K562 (cell line): ENCODE data around the gene ABCG1. TPM values are rescaled to one million over a fixed set of nuclear protein-coding genes. Genes with fewer than 3 reads are reported as not detected.

Source experiments
- ATAC-seq: fragments of 200-7000 bp; cut with Tn5 transposase; 3 replicates; pipeline ENCODE4 v1.9.1; 2020; ENCODE audit warnings: moderate library complexity
- BruUV-seq: library from RNA; stranded (reverse); fragments of 400-500 nt; replicated peaks from 2 replicates; lab custom pipeline; 2021; lab: Mats Ljungman, UMichigan
- CTCF ChIA-PET: fragments of 300-600 bp; formaldehyde crosslinking; extraction: SDS; loops from one replicate; lab custom pipeline; 2021; ENCODE audit warnings: low intra/inter-chr PET ratio; lab: Yijun Ruan, JAX
- POLR2A ChIA-PET: fragments of 300-600, 350-650 bp; sonication (Branson Sonifier 250); formaldehyde crosslinking; extraction: SDS; loops from one replicate; lab custom pipeline; 2021; ENCODE audit warnings: antibody characterized with exemption, inconsistent platforms; lab: Yijun Ruan, JAX
- DNase-seq, 4 experiments: peaks; one replicate each; pipeline versions ENCODE4 v3.0.0 to v3.0.0-alpha.2; 2011 to 2018; ENCODE audit warnings: low spot score in 3 of 4, mixed read lengths in 3 of 4; ENCODE audit errors: extremely low read depth in 1 of 4
- FAIRE-seq: peaks from 2 replicates; lab custom pipeline; 2011; peaks lifted over from hg19 to GRCh38; lab: Jason Lieb, UNC
- H2AFZ ChIP-seq: 2 replicates; pipeline ENCODE4 v1.6.0; 2011; ENCODE audit warnings: low read depth, low read length, control low read depth, inconsistent platforms
- H3K27ac ChIP-seq: fragments of 200-600 bp; 3 replicates; pipeline ENCODE4 v1.8.0; 2011; ENCODE audit warnings: low read depth, mild to moderate bottlenecking, control low read depth, inconsistent platforms, low read length, moderate library complexity, mixed read lengths; ENCODE audit errors: extremely low read depth
- H3K27me3 ChIP-seq, 2 experiments: fragments of 300-600 bp in 1 of 2; 2 replicates in 1 of 2; 3 replicates in 1 of 2; pipeline versions ENCODE4 v1.6.0 to v1.8.0; 2011; ENCODE audit warnings: inconsistent platforms in 2 of 2, low read length in 2 of 2, mild to moderate bottlenecking in 1 of 2, mixed read lengths in 1 of 2, moderate library complexity in 1 of 2; ENCODE audit not compliant: control insufficient read depth in 2 of 2, insufficient read depth in 2 of 2
- H3K36me3 ChIP-seq: fragments of 300-600 bp; 3 replicates; pipeline ENCODE4 v1.8.0; 2011; ENCODE audit warnings: mild to moderate bottlenecking, low read length, inconsistent platforms; ENCODE audit not compliant: control insufficient read depth, insufficient read depth
- H3K4me1 ChIP-seq, 2 experiments: fragments of 200-600 bp in 1 of 2; replicated peaks in 1 of 2; 2 replicates in 1 of 2; 3 replicates in 1 of 2; pipeline versions ENCODE4 v1.5.1 to v1.8.0; 2011; ENCODE audit warnings: inconsistent platforms in 2 of 2, low read length in 2 of 2, mild to moderate bottlenecking in 1 of 2, mixed read lengths in 1 of 2, moderate library complexity in 1 of 2; ENCODE audit not compliant: control insufficient read depth in 2 of 2, insufficient read depth in 2 of 2
- H3K4me2 ChIP-seq: 2 replicates; pipeline ENCODE4 v1.6.1; 2011; ENCODE audit warnings: low read length, control low read depth, inconsistent platforms, mixed read lengths; ENCODE audit not compliant: insufficient read depth
- H3K4me3 ChIP-seq: fragments of 200-600 bp; sonication (generic), shearing (Covaris generic); 2 replicates; pipeline ENCODE4 v1.5.1; 2016; ENCODE audit warnings: control low read depth, inconsistent platforms
- H3K79me2 ChIP-seq: fragments of 200-600 bp; 3 replicates; pipeline ENCODE4 v1.8.0; 2011; ENCODE audit warnings: low read length, inconsistent platforms; ENCODE audit not compliant: control insufficient read depth, insufficient read depth
- H3K9ac ChIP-seq, 2 experiments: 2 replicates each; pipeline versions ENCODE4 v1.6.0 to v1.6.1; 2011; ENCODE audit warnings: low read depth in 2 of 2, low read length in 2 of 2, control low read depth in 1 of 2, inconsistent platforms in 1 of 2, mild to moderate bottlenecking in 1 of 2, mixed read lengths in 1 of 2; ENCODE audit not compliant: insufficient read depth in 1 of 2
- H3K9me1 ChIP-seq: one replicate; pipeline ENCODE4 v1.6.0; 2011; ENCODE audit warnings: inconsistent platforms, mild to moderate bottlenecking, low read length, moderate library complexity; ENCODE audit not compliant: control insufficient read depth, insufficient read depth
- H3K9me3 ChIP-seq: replicated peaks from 2 replicates; pipeline ENCODE4 v1.5.1; 2011; ENCODE audit warnings: low read depth, low read length, inconsistent platforms; ENCODE audit not compliant: control insufficient read depth, insufficient read depth
- H4K20me1 ChIP-seq: replicated peaks from 2 replicates; pipeline ENCODE4 v1.6.1; 2011; ENCODE audit warnings: low read length, inconsistent platforms, mixed read lengths; ENCODE audit not compliant: control insufficient read depth, insufficient read depth
- CEBPB ChIP-seq: fragments of 450-650 bp; IDR thresholded peaks from 2 replicates; pipeline ENCODE4 v1.6.1; 2016; ENCODE audit warnings: missing genetic modification characterization, missing compliant biosample characterization
- CHD2 ChIP-seq: IDR thresholded peaks from 2 replicates; pipeline ENCODE4 v1.6.1; 2011; ENCODE audit warnings: low read depth, low read length
- CREM ChIP-seq: IDR thresholded peaks from 2 replicates; pipeline ENCODE4 v1.6.1; 2014; ENCODE audit warnings: antibody characterized with exemption, low read depth
- HIVEP1 ChIP-seq: fragments of 250-450 bp; sonication (Bioruptor Pico); IDR thresholded peaks from 2 replicates; pipeline ENCODE4 v1.4.0; 2020; ENCODE audit warnings: mild to moderate bottlenecking
- MCM5 ChIP-seq: fragments of 450-650 bp; IDR thresholded peaks from 2 replicates; pipeline ENCODE4 v1.6.1; 2016; ENCODE audit warnings: low read depth
- RBFOX2 ChIP-seq: fragments of 200-400 bp; formaldehyde crosslinking; IDR thresholded peaks from 2 replicates; pipeline ENCODE4 v1.6.1; 2017; ENCODE audit warnings: low read depth, mild to moderate bottlenecking, low read length, moderate library complexity
- RBM14 ChIP-seq: fragments of 200-400 bp; formaldehyde crosslinking; IDR thresholded peaks from 2 replicates; pipeline ENCODE4 v1.6.1; 2018; ENCODE audit warnings: low read depth, mild to moderate bottlenecking, low read length, moderate library complexity, borderline replicate concordance; ENCODE audit not compliant: insufficient read depth
- SAFB2 ChIP-seq: fragments of 200-400 bp; formaldehyde crosslinking; IDR thresholded peaks from 2 replicates; pipeline ENCODE4 v1.6.1; 2018; ENCODE audit warnings: borderline replicate concordance, low read length, low read depth, moderate library complexity; ENCODE audit not compliant: severe bottlenecking
- SP2 ChIP-seq: IDR thresholded peaks from 2 replicates; pipeline ENCODE4 v1.6.1; 2011; ENCODE audit warnings: mild to moderate bottlenecking, low read depth, low read length, moderate library complexity; ENCODE audit not compliant: poor library complexity, severe bottlenecking; ENCODE audit errors: extremely low read depth
- XRCC4 ChIP-seq: IDR thresholded peaks from one replicate; pipeline ENCODE4 v1.6.1; 2011; ENCODE audit not compliant: insufficient read depth, insufficient read length; ENCODE audit errors: extremely low read depth
- ZEB2 ChIP-seq: fragments of 450-650 bp; IDR thresholded peaks from 2 replicates; pipeline ENCODE4 v1.6.1; 2016
- ZNF133 ChIP-seq: fragments of 250-450 bp; sonication (Bioruptor Pico); IDR thresholded peaks from 2 replicates; pipeline ENCODE4 v1.4.0; 2020; ENCODE audit warnings: mild to moderate bottlenecking
- ZNF695 ChIP-seq: fragments of 450-650 bp; formaldehyde crosslinking; IDR thresholded peaks from 2 replicates; pipeline ENCODE4 v1.4.0; 2020; ENCODE audit warnings: mild to moderate bottlenecking, moderate library complexity
- ZNF780A ChIP-seq: fragments of 250-450 bp; sonication (Bioruptor Pico); IDR thresholded peaks from 2 replicates; pipeline ENCODE4 v1.5.0; 2021; ENCODE audit warnings: mild to moderate bottlenecking
- whole genome bisulfite sequencing: fragments of 100-300 bp; shearing (Covaris generic); methylation state at CpG from one replicate; pipeline ENCODE4 v1.1.6; 2016; ENCODE audit warnings: low coverage, mixed read lengths; ENCODE audit not compliant: insufficient coverage; ENCODE audit errors: missing lambda C conversion rate; 5-methylcytosine and 5-hydroxymethylcytosine counted together
- in situ Hi-C: fragments of 300-500 bp; cut with MboI; formaldehyde crosslinking; loops from 4 replicates; pipeline ENCODE4 v1.15.0; 2018; ENCODE audit warnings: inconsistent platforms, mixed read lengths
- intact Hi-C: fragments of 100-400 bp; cut with micrococcal nuclease; formaldehyde crosslinking; loops from 2 replicates; pipeline ENCODE4 v1.14.2; 2022
- polyA plus RNA-seq, 8 experiments: library from polyadenylated mRNA; depleted of rRNA in 4 of 8; stranded (reverse) in 5 of 8; unstranded in 3 of 8; fragments of >200 nt; fragmentation: Nextera tagmentation in 2 of 8; fragmentation: Illumina TruSeq in 1 of 8; extraction: Ambion mirVana in 2 of 8; extraction: Trizol in 1 of 8; gene quantifications; 2 replicates each; pipeline versions ENCODE4 v1.2.1 to v1.2.3, GENCODE V29; 2011 to 2014; ENCODE audit warnings: inconsistent platforms in 1 of 8, missing spikeins in 1 of 8
- total RNA-seq, 7 experiments: library from RNA; depleted of rRNA in 6 of 7; stranded (reverse); fragments of >200 nt in 6 of 7; fragmentation: Illumina TruSeq in 2 of 7; extraction: Trizol in 2 of 7; gene quantifications; 2 replicates each; pipeline versions ENCODE4 v1.2.1 to v1.2.3, GENCODE V29; 2011 to 2021; ENCODE audit warnings: low replicate concordance in 1 of 7
- TF ChIP-seq, protein P1 (sequence below): fragments of 250-450 bp; sonication (Bioruptor Pico); IDR thresholded peaks from 2 replicates; pipeline ENCODE4 v1.4.0; 2020; ENCODE audit warnings: mild to moderate bottlenecking

The ABCG1 gene
- total and polyA plus RNA-seq, 9 of the 15 experiments (the other 6 are each of a cell fraction or from before 2014, with no cell fraction given) = 0.04 to 0.09 TPM; not detected in 7

- intact Hi-C loops = no loop called here
- H2AFZ ChIP-seq = no peak overlapping the region
- peaks cover 31 to 55% of the 10 kb centered on the region in 2 experiments for H3K27me3 ChIP-seq
- under 1% methylated on average over 13 of the region's 13 CpGs for WGBS
- no TSS peak for BruUV-seq
- no peaks in the 10 kb centered on the region for H3K79me2 ChIP-seq
- TF ChIP-seq ZNF780A (CRISPR knock-in tag) = no peak
- TF ChIP-seq CREM = no peak
- TF ChIP-seq SP2 = no peak
- TF ChIP-seq ZNF695 (CRISPR knock-in tag) = no peak
- TF ChIP-seq CEBPB = no peak
- TF ChIP-seq, protein P1, sequence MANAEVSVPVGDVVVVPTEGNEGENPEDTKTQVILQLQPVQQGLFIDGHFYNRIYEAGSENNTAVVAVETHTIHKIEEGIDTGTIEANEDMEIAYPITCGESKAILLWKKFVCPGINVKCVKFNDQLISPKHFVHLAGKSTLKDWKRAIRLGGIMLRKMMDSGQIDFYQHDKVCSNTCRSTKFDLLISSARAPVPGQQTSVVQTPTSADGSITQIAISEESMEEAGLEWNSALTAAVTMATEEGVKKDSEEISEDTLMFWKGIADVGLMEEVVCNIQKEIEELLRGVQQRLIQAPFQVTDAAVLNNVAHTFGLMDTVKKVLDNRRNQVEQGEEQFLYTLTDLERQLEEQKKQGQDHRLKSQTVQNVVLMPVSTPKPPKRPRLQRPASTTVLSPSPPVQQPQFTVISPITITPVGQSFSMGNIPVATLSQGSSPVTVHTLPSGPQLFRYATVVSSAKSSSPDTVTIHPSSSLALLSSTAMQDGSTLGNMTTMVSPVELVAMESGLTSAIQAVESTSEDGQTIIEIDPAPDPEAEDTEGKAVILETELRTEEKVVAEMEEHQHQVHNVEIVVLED (CRISPR knock-in tag) = no peak
- TF ChIP-seq CHD2 = no peak
- no peak for TF ChIP-seq XRCC4
- TF ChIP-seq ZNF133 (CRISPR knock-in tag) = no peak
- no peak for TF ChIP-seq RBM14
- no peak for TF ChIP-seq MCM5
- TF ChIP-seq RBFOX2 = no peak
- TF ChIP-seq ZEB2 = no peak
- TF ChIP-seq HIVEP1 (CRISPR knock-in tag) = no peak
- no peak for TF ChIP-seq SAFB2
- ATAC-seq = no peak
- no peaks in the 10 kb centered on the region for H3K9me3 ChIP-seq
- ChIA-PET POLR2A (interaction anchor here (0.8 kb wide), 1 partner anchor 11 kb away, joined by 4 read pairs; no protein-coding TSS in a partner anchor), CTCF (no interaction called here)
- in situ Hi-C loops = no loop called here
- FAIRE-seq = no peak
- no peak overlapping the region for H3K9ac ChIP-seq
- no peaks in the 10 kb centered on the region for H3K36me3 ChIP-seq
- no peak overlapping the region for H3K4me3 ChIP-seq
- peaks cover 6% of the 10 kb centered on the region; the same call in 1 of the 2 replicates for H4K20me1 ChIP-seq
- no peak overlapping the region for H3K27ac ChIP-seq
- no peaks in the 10 kb centered on the region; a peak in 1 of 5 replicates for H3K4me1 ChIP-seq
- no peak overlapping the region for H3K4me2 ChIP-seq
- no peaks in the 10 kb centered on the region for H3K9me1 ChIP-seq
- no peak for DNase-seq
Observed at GRCh38 chr21:42225571-42226155, 6.7 kb downstream of the ABCG1 start.
